Endothelial cell of umbilical vein (primary cell): ENCODE results near the gene DYNLL2.

Experiments used
- CTCF ChIP-seq, 2 donors: IDR thresholded peaks; 1 replicate in 1 of 2; 2 replicates in 1 of 2; pipeline ENCODE4 v1.5.1; 2011; ENCODE audit warnings: low read length in 2 of 2, mild to moderate bottlenecking in 2 of 2, moderate library complexity in 2 of 2, control low read depth in 1 of 2, inconsistent platforms in 1 of 2, low read depth in 1 of 2; ENCODE audit not compliant: insufficient read depth in 1 of 2; ENCODE audit errors: extremely low read depth in 1 of 2
- EZH2 ChIP-seq: IDR thresholded peaks from 2 replicates; pipeline ENCODE4 v1.6.1; 2012; ENCODE audit warnings: borderline replicate concordance, low read depth, mild to moderate bottlenecking, moderate library complexity, low read length, inconsistent platforms; ENCODE audit not compliant: severe bottlenecking
- FOS ChIP-seq: IDR thresholded peaks from 2 replicates; pipeline ENCODE4 v1.6.1; 2011; ENCODE audit warnings: mild to moderate bottlenecking, low read length, moderate library complexity, borderline replicate concordance; ENCODE audit not compliant: insufficient read depth
- MYC ChIP-seq: IDR thresholded peaks from one replicate; pipeline ENCODE4 v1.6.1; 2011; ENCODE audit warnings: mild to moderate bottlenecking, low read depth, low read length
- POLR2A ChIP-seq: IDR thresholded peaks from 2 replicates; pipeline ENCODE4 v1.6.1; 2012; ENCODE audit warnings: low read depth, mild to moderate bottlenecking, control low read depth, low read length
- POLR2AphosphoS5 ChIP-seq: IDR thresholded peaks from 2 replicates; pipeline ENCODE4 v1.6.1; 2012; ENCODE audit warnings: low read depth, mild to moderate bottlenecking, control low read depth, low read length, moderate library complexity; ENCODE audit not compliant: insufficient read depth

- TF ChIP-seq EZH2 (no peak), CTCF (IDR thresholded peaks at IDR 0.05; ENCODE audit: extremely low read depth in 1 of 2, insufficient read depth in 1 of 2, low read depth in 1 of 2, low read length in 2 of 2) (no peak), FOS (no peak), POLR2A (no peak), POLR2AphosphoS5 (no peak), MYC (no peak)
These were observed 44.6 kb downstream of the DYNLL2 start for GRCh38 chr17:58127846-58128245.
